Measurements from ENCODE around the gene EFHD2. TPM values are rescaled to one million over a fixed set of nuclear protein-coding genes. Genes with fewer than 3 reads are reported as not detected.

The EFHD2 gene
- total RNA-seq, 2 donors from 2014 or later: 36.7 to 47.6 TPM

DNA sequence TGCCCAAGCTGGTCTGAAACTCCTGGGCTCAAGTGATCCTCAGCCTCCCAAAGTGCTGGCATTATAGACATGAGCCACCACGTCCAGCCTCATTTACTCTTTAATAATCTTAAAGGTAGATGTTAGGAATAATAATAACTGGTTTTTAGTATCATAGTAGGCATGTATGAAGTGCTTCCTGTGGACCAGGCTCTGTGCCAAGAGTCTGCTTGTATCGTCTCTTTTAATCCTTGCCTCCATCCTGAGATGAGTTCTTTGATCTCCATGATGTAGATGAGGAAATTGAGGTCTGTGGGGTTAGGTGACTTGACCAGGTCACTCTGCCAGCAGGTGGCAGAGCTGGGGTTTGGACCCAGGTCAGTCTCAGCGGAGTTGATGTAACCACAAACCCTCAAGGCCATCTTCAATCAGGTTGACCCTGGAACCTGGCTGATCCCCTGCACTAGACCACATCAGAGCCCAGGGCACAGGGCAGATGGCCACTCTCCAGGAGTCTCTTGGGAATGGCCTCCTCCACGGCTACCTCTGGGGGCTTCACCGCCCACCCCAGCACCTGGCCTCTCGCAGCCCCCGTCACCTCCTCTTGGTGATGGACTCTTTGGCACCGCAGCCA is 11.3 kb downstream of the EFHD2 start:
- H3K4me1 Mint-ChIP-seq: peaks cover 5% of the 10 kb centered on the region
- Histone ChIP-seq H3K27me3 (ENCODE audit: control insufficient read depth, insufficient read depth, low read length, poor library complexity, severe bottlenecking) (no peaks in the 10 kb centered on the region), H3K4me3 (ENCODE audit: low read length) (no peak overlapping the region), H3K27ac (ENCODE audit: low read depth, low read length) (no peak overlapping the region), H3K4me1 (ENCODE audit: control insufficient read depth, insufficient read depth, low read length) (peaks cover 2% of the 10 kb centered on the region), H3K9me3 (ENCODE audit: control insufficient read depth, low read length) (no peaks in the 10 kb centered on the region), H3K36me3 (ENCODE audit: control insufficient read depth, insufficient read depth, low read length) (peaks cover 30% of the 10 kb centered on the region), H3K9ac (ENCODE audit: extremely low read depth, low read length, poor library complexity, severe bottlenecking) (no peak overlapping the region)
- peaks cover 9% of the 10 kb centered on the region for H3K9me3 Mint-ChIP-seq
- TF ChIP-seq, protein P1, sequence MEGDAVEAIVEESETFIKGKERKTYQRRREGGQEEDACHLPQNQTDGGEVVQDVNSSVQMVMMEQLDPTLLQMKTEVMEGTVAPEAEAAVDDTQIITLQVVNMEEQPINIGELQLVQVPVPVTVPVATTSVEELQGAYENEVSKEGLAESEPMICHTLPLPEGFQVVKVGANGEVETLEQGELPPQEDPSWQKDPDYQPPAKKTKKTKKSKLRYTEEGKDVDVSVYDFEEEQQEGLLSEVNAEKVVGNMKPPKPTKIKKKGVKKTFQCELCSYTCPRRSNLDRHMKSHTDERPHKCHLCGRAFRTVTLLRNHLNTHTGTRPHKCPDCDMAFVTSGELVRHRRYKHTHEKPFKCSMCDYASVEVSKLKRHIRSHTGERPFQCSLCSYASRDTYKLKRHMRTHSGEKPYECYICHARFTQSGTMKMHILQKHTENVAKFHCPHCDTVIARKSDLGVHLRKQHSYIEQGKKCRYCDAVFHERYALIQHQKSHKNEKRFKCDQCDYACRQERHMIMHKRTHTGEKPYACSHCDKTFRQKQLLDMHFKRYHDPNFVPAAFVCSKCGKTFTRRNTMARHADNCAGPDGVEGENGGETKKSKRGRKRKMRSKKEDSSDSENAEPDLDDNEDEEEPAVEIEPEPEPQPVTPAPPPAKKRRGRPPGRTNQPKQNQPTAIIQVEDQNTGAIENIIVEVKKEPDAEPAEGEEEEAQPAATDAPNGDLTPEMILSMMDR (conservative IDR thresholded peaks at IDR 0.05): no peak
- WGBS, 2 experiments (ENCODE audit: insufficient coverage in 1 of 2, insufficient read length in 1 of 2): 93 to 100% methylated on average over 3 to 8 of the region's 8 CpGs
- no peak overlapping the region for H3K27ac Mint-ChIP-seq
- peaks cover 43% of the 10 kb centered on the region for H3K36me3 Mint-ChIP-seq (ENCODE audit: low read depth)
- H3K4me3 Mint-ChIP-seq: no peak overlapping the region
- no peak for DNase-seq
- H3K27me3 Mint-ChIP-seq (ENCODE audit: insufficient read depth): no peaks in the 10 kb centered on the region

DNA sequence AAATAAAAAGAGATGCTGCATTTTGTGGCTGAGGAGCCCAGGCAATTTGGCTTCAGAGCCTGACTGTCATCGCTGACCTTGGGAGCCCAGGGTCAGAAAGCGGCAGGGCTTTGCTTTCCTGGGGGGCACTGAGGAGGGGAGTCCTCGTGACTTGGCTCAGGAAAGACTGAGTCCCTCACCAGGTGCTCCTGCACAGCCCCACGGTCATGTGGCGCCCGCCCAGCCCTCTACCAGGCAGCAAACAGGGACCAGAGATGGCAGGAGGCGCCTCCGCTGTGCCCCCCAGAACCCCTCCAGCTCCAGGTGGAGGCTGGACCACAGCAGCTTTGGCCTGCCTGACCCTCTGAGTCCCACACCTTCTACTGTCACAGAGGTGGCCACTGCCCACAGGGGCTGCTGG is 13.2 kb downstream of the EFHD2 start:
- Histone ChIP-seq H3K9me3 (ENCODE audit: control insufficient read depth, low read length) (no peaks in the 10 kb centered on the region), H3K4me3 (ENCODE audit: low read length) (no peak overlapping the region), H3K27ac (ENCODE audit: low read depth, low read length) (no peak overlapping the region), H3K9ac (ENCODE audit: extremely low read depth, low read length, poor library complexity, severe bottlenecking) (no peak overlapping the region), H3K36me3 (ENCODE audit: control insufficient read depth, insufficient read depth, low read length) (peaks cover 24% of the 10 kb centered on the region), H3K4me1 (ENCODE audit: control insufficient read depth, insufficient read depth, low read length) (no peaks in the 10 kb centered on the region), H3K27me3 (ENCODE audit: control insufficient read depth, insufficient read depth, low read length, poor library complexity, severe bottlenecking) (no peaks in the 10 kb centered on the region)
- Mint-ChIP-seq H3K36me3 (ENCODE audit: low read depth) (peaks cover 48% of the 10 kb centered on the region), H3K4me1 (no peaks in the 10 kb centered on the region), H3K27me3 (ENCODE audit: insufficient read depth) (no peaks in the 10 kb centered on the region), H3K27ac (no peak overlapping the region), H3K4me3 (no peak overlapping the region), H3K9me3 (peaks cover 9% of the 10 kb centered on the region)
- 96 to 100% methylated on average over 3 to 8 of the region's 8 CpGs for WGBS, 2 experiments (ENCODE audit: insufficient coverage in 1 of 2, insufficient read length in 1 of 2)
- no peak for DNase-seq
- TF ChIP-seq, protein P1 (conservative IDR thresholded peaks at IDR 0.05): no peak

DNA sequence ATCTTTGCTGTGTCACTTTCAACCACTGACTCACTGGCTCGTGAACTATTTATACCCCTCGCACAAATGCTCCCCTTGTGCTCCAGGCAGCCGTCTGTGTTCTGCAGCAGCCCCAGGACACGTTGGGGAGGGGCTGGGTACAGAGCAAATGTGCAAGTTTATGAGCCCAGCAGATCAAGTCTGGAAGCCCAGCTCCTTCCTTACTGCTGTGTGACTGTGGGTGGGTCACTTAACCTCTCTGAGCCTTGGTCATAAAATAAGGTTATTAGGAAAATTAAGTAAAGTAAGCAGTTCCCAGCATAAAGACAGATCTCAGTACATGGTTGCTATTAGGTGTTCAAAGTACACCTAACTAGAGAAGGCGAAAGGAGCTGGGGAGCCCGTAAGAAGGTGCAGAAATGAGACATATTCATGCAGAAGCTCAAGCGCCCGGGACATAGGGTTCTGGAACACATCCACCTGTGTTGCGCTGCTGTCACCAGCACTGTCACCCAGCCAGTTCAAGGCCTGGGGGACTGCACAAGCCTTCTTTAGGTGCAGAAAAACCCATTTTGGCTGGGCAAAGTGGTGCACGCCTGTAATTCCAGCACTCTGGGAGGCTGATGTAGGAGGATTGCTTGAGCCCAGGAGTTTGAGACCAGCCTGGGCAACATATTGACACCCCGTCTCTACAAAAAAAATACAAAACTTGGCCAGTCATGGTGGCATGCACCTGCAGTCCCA is 13.8 kb downstream of the EFHD2 start:
- Mint-ChIP-seq H3K36me3 (ENCODE audit: low read depth) (peaks cover 47% of the 10 kb centered on the region), H3K27ac (no peak overlapping the region), H3K27me3 (ENCODE audit: insufficient read depth) (no peaks in the 10 kb centered on the region), H3K9me3 (peaks cover 9% of the 10 kb centered on the region), H3K4me1 (no peaks in the 10 kb centered on the region), H3K4me3 (no peak overlapping the region)
- TF ChIP-seq, protein P1 (conservative IDR thresholded peaks at IDR 0.05): no peak
- Histone ChIP-seq H3K4me3 (ENCODE audit: low read length) (no peak overlapping the region), H3K4me1 (ENCODE audit: control insufficient read depth, insufficient read depth, low read length) (no peaks in the 10 kb centered on the region), H3K36me3 (ENCODE audit: control insufficient read depth, insufficient read depth, low read length) (peaks cover 24% of the 10 kb centered on the region), H3K9ac (ENCODE audit: extremely low read depth, low read length, poor library complexity, severe bottlenecking) (no peak overlapping the region), H3K9me3 (ENCODE audit: control insufficient read depth, low read length) (no peaks in the 10 kb centered on the region), H3K27me3 (ENCODE audit: control insufficient read depth, insufficient read depth, low read length, poor library complexity, severe bottlenecking) (no peaks in the 10 kb centered on the region), H3K27ac (ENCODE audit: low read depth, low read length) (no peak overlapping the region)
- DNase-seq: no peak
- WGBS, 2 experiments (ENCODE audit: insufficient coverage in 1 of 2, insufficient read length in 1 of 2): 88 to 94% methylated on average over 11 of the region's 11 CpGs
